GM10266 (cell line): ENCODE results near the gene DOK5.

Source experiments
- DNase-seq: peaks from one replicate; pipeline ENCODE4 v3.0.0; 2012; ENCODE audit errors: extremely low spot score
- CTCF ChIP-seq: IDR thresholded peaks from 2 replicates; pipeline ENCODE4 v1.5.1; 2012; ENCODE audit warnings: mild to moderate bottlenecking, low read depth; ENCODE audit not compliant: control insufficient read depth, insufficient read depth; ENCODE audit errors: missing control alignments

Gene DOK5

DNA sequence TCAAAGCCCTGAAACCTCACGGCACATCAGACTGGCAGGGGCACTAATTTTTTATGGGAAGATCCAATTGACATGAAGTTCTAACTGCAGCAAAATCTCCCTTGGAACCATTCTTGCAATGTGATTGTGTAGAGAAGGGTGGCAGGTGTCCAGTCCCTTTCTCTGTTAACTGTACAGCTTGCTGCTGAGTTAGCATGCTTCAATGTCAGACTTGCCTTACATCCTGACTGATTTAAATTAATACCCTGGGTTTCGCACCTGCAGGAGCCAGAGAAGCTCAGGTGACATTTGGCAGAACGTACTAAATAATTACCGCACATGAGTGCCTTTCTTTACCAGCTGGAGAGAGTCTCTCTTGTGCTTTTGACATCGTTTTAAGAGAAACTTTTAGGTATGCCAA lies 123.0 kb downstream of the DOK5 start:
- no peak for DNase-seq
- TF ChIP-seq CTCF = no peak

DNA sequence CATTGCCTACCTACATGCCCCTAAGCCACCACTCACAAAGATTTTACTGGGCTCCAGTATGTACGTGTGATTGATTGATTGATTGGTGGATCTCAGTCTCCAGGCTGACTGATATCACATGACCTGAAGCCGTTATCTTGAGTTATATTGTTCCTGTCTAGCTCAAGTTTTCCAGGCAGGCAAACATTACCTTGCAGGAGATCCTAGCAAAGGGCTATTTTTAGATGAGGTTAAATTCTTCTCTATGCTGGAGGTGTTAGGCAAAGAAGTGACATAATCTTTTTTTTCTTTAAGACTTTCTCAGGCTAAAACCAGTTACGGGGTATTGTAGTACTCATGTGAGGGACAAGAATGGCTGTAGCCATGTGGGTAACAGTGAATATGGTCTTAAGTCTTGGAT lies 125.2 kb downstream of the DOK5 start:
- no peak for DNase-seq
- TF ChIP-seq CTCF = no peak

GRCh38 chr20:54601831-54602515 lies 126.6 kb downstream of the DOK5 start:
- no peak for TF ChIP-seq CTCF
- no peak for DNase-seq

DNA sequence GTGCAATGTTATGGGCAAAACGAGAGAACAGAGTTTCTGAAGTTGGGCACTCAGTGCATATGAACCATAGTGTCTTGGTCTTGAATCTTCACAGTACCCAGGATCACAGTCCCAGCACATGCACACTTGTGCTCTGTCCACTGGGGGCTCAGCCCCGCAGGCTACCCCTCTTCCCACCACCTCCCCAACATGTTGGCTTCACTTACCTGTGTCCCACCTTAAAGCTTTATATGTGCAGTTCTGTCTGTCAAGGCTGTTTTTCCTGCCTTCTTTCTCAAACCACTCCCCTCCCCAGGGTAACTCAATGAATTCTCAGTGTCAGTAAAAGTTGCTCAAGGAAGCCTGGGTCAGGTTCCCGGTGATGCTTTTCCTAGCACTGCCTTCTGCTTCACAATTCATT lies 129.9 kb downstream of the DOK5 start:
- no peak for TF ChIP-seq CTCF
- no peak for DNase-seq

DNA sequence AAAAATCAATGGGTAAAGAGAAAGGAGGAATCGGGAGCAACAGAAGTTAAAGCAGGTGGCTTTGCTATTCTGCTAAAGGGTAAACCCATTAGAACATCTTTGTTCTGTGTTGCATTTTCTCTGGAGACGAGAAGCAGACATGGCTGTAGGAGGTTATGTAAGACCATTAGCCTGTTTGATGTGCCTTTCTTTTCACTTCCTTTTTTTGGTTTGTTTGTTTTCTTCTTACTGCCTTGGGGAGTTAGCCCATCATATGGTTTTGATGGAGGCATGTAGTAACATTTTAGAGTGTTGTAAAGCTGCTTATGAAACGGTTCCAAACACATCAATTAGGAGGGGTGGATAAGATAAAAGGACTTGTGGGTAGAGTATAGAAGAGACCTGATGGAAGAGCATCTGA lies 131.0 kb downstream of the DOK5 start:
- DNase-seq = no peak
- no peak for TF ChIP-seq CTCF

GRCh38 chr20:54608039-54608745 lies 132.8 kb downstream of the DOK5 start:
- no peak for DNase-seq
- no peak for TF ChIP-seq CTCF

- no peak for DNase-seq
- TF ChIP-seq CTCF = no peak
Observed at GRCh38 chr20:54608943-54609342, 133.6 kb downstream of the DOK5 start.
